NCI-H128 (cell line): ENCODE measurements around the gene SYNPO.

ENCODE experiments used
- DNase-seq: peaks from one replicate; lab custom pipeline; 2025; ENCODE audit not compliant: unreplicated experiment; lab: John Stamatoyannopoulos, UW

Gene SYNPO

GRCh38 chr5:150607991-150608390, 32.5 kb upstream of the SYNPO start:
- no peak for DNase-seq

GRCh38 chr5:150608991-150609390, 31.5 kb upstream of the SYNPO start:
- DNase-seq = no peak

DNA sequence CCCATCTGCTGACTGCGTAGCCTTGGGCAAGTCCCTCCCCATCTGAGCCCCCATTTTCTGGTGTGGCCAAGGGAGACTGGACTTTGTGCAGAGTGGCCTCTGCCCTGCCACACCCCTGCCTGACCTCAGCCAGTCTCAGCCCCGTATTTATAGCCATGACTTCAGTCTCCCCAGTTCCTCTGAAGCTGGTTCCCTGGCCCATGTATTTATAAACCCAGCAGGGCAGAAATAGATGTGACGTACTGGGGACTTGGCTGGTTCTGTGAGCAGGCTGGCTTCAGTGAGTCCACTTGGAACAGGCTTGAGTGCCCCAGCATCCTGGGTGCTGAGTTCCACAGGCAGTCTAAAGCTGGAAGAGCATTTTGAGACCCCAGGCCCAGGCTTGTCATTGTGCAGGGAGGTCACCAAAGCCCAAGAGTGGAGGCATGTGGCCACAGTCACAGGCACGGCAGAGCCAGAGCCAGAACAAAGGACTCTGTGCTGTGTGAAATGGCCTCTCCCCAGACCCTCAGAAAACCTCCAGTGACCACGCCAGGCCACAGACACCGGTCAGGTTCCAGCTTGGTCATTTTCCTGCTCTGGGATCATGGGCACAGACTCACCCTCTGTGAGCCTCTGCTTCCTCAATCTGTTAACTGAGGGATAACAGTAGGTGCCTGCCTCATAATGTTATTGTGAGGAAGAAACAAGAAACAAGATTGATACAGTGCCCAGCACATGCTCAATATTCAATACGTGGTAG, 30.4 kb upstream of the SYNPO start:
- DNase-seq = no peak

- DNase-seq = no peak
Measured at GRCh38 chr5:150611026-150611425, 29.4 kb upstream of the SYNPO start.

DNA sequence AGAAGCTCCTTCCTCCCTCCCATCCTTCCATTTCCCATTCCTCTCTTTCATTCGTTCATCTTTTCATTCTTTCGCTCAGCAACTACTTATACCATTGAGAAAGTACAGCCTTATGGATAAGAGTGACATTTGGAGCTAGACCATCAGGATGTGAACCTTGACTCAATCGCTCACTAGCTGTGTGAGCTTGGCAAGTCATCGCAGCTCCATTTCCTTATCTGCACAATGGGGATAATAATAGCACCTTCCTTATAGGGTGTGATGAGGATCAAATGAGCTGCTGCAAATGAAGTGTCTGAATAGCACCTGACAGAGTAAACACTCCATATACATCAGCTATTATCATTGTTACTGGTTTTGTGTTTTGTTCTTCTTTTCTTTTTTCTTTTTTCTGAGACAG, 28.1 kb upstream of the SYNPO start:
- DNase-seq = no peak

DNA sequence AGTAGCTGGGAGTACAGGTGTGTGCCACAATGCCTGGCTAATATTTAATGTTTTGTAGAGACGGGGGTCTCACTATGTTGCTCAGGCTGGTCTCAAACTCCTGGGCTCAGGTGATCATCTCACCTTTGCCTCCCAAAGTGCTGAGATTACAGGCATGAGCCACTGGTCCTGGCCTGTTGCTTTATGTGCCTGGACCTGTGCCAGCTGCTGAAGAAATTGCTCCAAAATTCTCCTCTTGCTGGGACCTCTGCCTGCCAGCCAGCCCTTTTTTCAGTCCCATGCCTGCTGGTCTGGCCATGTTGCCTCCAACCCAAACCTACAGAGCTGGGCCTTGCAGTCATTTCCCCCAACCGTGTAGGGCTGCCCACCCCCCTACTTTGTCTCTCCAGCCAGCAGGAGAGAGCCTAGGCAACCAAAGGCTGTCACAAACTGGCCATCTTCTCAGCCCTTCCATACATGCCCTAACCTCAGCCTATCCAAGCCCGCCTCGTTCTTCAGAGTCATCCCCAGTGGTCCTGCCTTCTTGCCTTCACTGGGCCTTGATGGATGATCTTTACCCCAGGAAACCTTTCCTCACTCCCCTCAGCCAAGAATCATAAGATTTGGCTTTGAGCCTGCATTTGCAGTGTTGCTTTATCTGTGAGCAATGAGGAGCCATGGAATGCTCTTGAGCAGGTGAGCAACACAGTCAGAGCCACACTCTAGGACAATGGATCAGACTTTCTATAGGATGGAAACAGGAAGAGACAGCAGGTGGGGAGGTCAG, 27.4 kb upstream of the SYNPO start:
- no peak for DNase-seq

- no peak for DNase-seq
Measured at GRCh38 chr5:150613991-150614660, 26.3 kb upstream of the SYNPO start.

- no peak for DNase-seq
Measured at GRCh38 chr5:150614661-150615060, 25.8 kb upstream of the SYNPO start.

GRCh38 chr5:150615141-150615699, 25.2 kb upstream of the SYNPO start:
- DNase-seq = no peak

DNA sequence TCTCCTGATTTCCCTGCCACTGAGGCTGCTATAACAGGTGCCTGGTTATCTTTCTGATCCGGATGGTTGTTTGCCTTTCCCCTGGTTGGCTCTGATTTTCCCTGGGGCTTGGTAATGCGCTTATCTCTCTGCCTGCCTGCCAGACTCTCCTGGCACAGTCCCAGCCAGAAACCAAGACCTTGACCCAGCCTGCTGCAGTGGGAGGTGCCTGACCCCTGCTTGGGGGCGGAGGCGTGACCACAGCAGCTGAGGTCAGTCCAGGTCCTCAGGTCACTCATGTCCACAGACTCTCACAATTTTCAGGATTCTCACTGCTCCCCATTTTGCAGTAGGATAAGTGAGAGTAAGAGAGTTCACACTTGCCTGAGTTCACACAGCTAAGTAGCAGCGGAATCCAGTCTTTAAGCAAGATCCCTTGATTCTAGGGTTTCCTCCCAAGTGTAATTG, 24.4 kb upstream of the SYNPO start:
- no peak for DNase-seq

DNA sequence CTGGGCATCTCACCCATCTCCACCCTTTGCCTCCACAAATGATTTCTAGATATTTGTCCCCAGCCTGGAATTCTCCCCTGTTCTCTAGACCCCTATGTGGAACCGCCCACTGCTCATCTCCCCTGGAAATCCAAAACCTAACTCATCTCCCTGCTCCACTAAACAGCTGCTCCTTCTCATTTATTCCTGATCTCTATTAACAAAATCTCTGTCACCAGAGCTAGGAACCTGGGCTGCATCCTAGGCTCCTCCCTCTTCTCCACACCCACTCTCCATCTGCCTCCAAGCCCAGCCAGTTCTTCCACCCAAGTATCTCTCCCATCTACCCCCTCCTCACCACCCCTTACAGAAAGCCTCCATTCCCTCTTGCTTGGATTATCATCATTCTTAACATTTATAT, 24.0 kb upstream of the SYNPO start:
- DNase-seq = no peak

- DNase-seq = no peak
Measured at GRCh38 chr5:150618163-150618562, 22.3 kb upstream of the SYNPO start.

DNA sequence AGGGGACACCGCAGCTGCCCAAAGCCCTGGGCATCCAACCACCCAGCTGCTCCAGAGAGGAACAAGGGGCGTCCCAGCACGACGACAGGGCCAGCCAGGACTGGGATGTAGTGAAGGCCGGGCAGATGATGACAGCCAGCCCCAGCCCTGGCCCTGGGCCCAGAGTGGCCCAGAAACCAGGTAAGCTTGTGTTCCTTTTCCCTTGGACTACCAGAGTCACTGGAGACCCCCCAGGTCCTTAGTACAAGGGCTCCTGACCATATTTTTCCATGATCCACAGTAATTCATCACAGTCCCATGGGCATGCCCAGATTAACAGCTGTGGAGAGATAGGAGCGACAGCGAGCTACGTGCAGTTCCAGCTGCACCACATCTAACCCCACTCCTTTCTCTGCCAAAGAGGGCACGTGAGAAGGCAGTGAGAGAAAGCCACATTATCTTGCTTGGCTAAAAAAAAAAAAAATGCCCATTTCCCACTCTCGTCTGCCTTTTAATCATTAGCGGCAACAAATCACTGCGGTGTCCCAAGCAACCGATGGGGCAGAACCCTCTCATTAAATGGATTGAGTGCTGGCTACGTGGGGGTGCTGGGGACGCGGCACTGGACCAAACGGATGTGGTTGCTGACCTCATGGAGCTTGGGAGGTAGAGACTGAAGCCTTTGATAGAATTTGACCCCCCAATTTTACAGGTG, 21.7 kb upstream of the SYNPO start:
- DNase-seq = no peak

DNA sequence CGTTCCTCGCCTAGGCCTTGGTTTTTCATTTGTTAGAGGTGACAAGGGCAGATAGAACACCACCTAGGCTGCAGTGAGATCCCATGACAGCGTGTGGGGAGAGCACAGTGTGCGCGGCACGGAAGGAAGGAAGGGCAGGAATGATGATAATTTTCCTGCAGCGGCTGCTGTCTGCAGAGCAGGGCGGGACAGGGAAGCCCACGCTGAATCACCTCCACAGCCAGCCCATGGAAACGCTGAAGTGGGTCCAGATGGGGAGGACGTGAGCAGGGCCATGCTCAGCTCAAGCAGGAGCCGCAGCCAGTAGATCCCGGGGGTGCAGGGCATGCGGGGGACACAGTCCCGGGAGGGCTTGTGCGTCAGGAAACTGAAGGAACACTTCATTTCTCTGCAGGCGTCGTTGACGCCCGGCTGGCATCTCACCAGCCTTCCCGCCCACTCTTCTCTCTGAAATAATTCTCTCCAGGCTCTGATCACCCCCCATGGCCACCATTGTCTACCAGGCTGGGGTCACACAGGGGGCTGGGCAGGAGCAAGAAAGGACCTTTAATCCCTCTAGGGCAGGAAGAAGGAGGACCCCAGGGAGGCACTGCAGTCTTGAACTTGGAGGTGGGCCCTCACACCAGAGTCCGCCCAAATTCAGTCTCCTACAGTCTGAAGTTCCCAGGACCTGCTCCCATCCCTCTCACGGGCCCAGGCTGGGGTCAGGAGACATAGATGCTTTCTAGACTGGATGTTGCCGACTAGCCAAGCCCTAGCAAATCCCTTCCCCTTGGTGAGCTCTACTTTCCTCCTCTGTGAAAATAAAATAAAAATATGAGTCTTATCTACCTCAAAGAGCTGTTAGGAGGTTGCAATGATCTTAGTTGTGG, 20.9 kb upstream of the SYNPO start:
- DNase-seq = no peak

DNA sequence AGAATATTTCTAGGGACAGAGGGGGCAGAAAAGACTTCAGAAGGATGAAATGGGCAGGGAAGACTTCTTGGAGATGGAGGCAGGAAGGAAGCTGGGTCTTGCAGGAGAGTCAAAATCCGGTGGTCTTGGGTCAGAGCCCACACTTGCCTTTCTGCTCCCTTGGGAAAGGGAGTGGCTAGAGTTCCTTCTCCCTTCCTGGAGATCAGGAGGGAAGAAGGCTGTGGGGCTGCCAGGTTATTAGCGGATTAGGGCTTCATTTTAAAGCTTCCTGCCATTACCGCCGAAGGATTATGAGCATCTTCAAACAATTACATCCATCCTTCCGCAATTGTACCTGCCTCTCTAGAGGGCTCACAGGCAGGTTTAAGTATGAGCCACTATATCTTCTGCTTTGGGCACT, 19.2 kb upstream of the SYNPO start:
- no peak for DNase-seq

GRCh38 chr5:150622157-150622556, 18.3 kb upstream of the SYNPO start:
- no peak for DNase-seq

DNA sequence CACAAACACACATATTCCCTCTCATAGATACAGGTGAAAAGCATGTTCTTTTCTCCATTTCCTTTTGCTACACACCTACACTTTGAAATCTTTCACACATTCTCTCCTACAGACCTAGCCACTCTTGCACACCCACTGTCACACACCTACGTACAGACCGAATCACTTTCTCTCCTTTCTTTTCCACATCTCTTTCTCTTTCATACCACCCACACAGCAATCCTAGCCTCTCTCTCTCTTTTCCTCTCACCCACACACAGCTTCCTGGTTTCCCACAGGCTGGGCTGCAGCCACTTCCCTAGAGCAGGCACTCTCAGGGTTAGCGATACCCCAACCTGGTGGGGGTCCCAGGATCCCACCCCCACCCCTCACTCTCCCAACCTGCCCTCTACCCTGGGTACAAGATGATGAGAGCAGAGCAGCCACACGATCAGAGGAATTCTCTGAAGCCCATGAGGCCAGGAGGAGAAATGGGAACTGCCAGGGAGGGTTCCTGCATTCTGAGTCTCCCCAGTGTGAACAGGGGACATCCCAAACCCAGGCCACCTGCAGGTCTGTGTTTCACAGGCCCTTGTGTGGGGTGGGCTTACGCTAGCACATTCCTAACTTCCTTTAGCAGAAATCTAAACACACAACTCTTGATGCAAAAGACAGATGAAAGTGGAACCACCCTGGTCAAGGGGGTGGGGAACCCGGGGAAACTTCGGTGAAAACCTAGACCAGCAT, 17.1 kb upstream of the SYNPO start:
- DNase-seq = no peak

DNA sequence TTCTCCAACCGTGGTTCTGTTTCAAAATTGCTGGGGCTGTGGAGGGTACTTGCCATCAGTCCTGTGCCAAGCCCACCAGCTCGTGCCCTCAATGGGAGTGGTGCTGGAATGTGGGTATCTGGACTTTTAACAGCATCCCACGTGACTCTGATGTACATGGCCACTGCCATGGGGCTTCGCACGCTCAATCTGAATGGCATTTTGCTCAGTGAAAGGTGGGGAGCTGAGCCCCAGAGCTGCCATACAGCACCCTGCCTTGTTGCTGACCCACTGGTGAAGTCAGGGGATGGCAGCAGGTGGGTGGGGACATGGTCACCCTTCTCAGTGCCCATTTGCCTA, 16.6 kb upstream of the SYNPO start:
- no peak for DNase-seq

GRCh38 chr5:150624334-150625163, 15.9 kb upstream of the SYNPO start:
- no peak for DNase-seq
